ENCODE measurements around the gene KLLN.
"Not testable (repeated sequence)": the region's sequence is repeated elsewhere in the genome, so short reads cannot be mapped to it uniquely, and the experiment has no call there.

The KLLN gene

DNA sequence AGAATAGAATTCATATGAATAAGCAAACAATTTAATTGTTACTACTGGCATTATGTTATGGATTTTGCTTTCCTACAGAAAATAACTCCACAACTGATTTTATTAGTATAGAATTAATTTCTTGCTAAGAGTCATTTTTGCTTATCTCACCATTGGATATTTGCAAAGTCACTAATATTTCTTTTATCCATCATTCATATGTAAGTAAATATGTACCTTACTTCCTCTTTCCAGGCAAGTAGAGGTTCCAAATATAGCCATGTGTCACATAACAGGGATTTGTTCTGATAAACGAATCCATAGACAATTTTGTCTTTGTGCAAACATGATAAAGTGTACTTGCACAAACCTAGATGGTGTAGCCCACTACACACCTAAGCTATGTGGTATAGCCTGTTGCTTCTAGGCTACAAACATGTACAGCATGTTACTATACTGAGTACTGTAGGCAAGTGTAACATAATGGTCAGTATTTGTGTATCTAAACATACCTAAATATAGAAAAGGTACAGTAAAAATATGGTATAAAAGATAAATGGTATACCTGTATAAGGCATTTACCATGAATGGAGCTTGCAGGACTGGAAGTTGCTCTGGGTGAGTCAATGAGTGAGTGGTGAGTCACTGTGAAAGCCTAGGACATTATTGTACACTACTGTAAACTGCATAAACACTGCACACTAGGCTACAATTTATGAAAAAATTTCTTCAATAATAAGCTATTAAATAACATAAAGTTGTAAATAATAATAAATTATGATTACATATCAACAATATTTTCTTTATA, 18.3 kb downstream of the KLLN start:
- DNase-seq (ENCODE audit: extremely low spot score, insufficient read length, low read depth) (no peak), FAIRE-seq (no peak)

DNA sequence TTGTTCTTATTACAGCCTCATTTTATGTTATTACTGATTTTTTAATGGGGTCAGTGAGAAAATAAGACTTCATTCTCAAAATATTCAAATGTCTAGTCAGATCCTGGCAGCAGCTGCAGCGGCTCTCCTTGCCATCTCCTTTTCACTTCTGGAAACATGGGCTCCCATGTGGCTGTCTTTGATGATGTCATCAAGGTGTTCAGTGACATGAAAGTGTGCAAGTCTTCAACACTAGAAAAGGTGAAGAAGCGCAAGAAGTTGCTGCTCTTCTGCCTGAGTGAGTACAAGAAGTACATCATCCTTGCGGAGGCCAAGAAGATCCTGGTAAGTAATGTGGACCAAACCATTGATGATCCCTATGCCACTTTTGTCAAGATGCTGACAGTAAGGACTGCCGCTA, 19.6 kb downstream of the KLLN start:
- DNase-seq (ENCODE audit: extremely low spot score, insufficient read length, low read depth): no peak
- no peak for FAIRE-seq

DNA sequence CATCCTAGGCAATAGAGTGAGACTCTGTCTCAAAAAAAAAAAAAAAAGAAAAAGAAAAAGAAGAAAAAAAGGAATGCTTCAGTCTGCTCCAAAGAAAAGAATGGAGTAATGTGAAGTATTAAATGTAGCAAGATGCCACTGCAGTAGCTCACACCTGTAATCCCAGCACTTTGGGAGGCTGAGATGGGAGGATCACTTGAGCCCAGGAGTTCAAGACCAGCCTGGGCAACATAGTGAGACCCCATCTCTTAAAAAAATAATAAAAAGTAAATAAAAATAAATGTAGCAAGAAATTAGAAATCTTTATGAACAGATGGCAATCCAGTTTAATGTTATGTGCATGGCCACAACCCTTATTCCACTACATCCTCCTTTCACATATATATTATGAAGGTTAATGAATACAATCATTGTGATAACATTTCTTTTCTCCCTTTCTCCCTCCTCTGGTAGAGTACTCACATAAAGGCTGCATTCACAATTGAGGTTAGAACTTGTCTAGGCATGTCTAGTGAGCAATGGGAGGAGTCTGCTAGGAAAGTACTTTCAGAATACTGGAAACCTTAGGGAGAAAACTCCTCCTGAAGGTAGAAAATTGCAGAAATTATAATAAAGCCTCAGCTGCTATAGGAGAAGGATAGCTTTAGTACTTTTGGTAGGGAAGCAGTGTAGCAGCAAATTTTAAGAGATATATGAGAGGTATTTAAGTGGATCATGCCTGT, 20.4 kb downstream of the KLLN start:
- FAIRE-seq (no peak), DNase-seq (ENCODE audit: extremely low spot score, insufficient read length, low read depth) (no peak)

DNA sequence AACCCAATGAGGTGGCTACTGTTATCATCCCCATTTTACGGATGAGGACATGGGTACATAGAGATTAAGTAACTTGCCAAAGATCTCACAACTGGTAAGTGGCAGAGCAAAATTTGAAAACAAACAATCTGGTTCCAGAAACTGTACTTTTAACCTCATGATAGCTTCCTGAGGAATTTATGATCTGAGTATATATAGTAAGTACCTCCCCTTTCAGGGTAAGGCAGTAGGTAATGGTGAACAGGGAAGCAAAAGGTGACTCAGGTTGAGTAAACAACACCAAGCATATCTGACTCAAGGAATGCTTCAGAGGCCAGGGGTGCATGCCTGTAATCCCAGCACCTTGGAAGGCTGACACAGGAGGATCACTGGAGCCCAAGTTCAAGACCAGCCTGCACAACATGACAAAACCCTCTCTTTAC, 21.1 kb downstream of the KLLN start:
- DNase-seq (ENCODE audit: extremely low spot score, insufficient read length, low read depth) (no peak), FAIRE-seq (no peak)

DNA sequence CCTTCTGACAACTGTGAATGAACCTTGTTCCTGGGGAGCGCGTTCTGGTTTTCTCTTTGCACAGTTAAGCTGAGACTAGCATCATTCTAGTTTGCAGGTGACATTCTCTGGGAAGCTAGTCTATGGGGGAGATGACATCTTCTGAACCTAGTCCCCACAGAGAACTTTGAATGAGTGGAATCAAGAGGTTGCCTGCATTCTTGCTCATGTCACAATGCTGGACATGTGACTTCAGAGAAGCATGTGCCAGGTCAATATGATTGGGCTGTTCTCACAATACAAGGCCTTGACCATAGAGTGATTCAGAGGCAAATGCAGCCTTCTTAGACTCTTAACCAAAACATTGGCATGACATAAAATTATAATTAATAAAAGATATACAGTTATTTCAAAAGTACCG, 22.1 kb downstream of the KLLN start:
- no peak for FAIRE-seq
- no peak for DNase-seq (ENCODE audit: extremely low spot score, insufficient read length, low read depth)

DNA sequence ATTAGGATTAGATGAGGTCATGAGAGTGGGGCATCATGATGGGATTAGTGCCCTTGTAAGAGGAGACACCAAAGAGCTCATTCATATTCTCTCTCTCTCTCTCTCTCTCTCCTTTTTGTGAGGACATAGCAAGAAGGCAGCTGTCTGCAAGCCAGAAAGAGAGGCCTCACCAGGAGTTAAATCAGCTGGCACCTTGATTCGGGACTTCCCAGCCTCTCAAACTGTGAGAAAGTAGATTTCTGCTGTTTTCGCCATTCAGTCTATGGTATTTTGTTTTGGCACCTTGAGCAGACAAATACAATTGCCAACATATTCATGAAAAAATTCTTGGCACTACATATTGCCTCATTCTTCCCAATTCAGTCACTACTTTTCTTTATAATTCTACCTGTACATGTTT, 24.7 kb downstream of the KLLN start:
- DNase-seq (ENCODE audit: extremely low spot score, insufficient read length, low read depth) (no peak), FAIRE-seq (peak; percentile 56)

DNA sequence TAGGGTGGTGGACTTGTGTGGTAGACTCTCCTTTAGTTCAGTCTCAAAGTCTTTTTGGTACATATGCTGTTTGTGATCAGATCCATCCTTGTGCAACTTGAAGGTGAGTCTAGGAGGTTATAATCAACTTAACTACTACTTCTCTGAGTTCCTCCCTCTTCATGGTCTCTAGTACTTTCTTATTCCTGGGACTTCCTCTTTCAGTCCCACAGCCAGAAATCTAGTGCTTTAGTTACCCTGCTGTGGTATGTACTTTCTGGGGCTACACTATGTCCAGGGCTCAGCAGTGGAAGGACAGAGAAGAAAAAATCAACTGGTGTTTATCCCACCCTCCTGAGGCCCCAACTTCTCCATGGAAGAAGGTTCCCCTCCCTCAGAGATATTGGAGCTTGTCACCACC, 25.9 kb downstream of the KLLN start:
- FAIRE-seq (peak; percentile 73), DNase-seq (ENCODE audit: extremely low spot score, insufficient read length, low read depth) (no peak)

DNA sequence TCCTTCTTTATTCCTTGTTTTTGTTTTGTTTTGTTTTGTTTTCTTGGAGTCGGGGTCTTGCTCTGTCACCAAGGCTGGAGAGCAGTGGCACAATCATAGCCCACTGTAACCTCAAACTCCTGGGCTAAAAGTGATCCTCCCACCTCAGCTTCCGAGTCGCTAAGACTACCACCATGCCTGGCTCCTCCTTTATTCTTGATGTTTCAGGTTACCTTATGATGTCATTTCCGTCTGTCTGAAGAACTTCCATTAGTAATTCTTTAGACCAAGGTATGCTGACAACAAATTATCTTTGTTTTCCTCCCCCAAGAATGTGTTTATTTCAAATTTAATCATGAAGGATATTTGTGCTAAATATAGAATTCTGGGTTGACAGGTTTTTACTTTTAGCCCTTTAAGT, 27.2 kb downstream of the KLLN start:
- FAIRE-seq (no peak), DNase-seq (ENCODE audit: extremely low spot score, insufficient read length, low read depth) (no peak)

DNA sequence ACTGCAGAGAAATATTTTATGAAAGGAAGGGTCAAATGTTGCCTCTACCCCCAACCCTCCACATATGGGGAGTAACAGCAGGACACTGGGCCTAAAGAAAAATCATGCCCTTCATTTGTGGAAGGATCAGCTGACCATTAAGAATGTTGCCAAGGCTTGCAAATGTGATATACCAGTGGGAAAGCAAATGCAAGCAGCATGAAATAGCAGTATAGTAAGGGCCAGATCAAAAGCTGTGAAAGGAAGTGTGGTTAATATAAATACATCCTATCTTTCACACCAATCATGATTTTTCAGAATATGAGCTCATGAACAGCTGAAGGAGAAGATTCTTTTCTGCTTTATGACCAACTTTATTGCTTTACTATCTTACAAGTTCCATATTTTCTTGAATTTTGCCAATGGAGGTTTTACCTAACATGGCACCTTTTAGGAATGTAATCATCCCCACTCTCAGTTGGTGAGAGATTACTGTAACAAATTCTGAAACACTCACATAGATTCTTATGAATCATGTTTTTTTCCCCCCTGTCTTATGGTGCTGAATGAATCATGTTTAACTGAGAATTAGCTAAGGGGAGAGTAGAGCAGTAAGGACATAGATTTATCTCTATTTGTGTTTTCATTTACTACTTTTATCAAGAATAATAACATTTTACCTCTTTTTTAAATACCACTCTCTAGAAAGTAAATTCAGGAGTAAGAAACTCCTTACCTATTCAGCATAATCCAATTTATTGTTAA, 33.2 kb downstream of the KLLN start:
- DNase-seq (ENCODE audit: extremely low spot score, insufficient read length, low read depth) (no peak), FAIRE-seq (no peak)

DNA sequence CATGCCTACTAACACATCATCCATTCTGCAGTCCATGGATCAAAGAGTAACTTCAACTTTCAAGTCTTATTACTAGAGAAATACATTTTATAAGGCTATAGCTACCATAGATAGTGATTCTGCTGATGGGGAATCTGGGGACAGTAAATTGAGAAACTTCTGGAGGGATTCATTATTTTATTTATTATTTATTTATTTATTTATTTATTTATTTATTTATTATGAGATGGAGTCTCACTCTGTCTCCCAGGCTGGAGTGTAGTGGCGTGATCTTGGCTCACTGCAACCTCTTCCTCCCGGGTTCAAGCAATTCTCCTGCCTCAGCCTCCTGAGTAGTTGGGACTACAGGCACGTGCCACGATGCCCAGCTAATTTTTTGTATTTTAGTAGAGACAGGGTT, 34.3 kb downstream of the KLLN start:
- not testable (repeated sequence) for DNase-seq (ENCODE audit: extremely low spot score, insufficient read length, low read depth); FAIRE-seq

DNA sequence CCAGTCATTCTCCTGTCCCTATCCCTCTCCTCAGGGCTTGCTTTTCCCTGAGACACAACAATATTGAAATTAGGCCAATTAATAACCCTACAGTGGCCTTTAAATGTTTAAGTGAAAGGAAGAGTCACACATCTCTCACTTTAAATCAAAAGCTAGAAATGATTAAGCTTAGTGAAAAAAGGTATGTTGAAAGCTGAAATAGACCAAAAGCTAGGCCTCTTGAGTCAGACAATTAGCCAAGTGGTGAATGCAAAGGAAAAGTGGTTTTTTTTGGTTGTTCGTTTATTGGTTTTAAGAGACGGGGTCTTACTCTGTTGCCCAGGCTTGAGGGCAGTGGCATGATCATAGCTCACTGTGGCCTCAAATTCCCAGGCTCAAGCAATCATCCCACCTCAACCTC, 35.7 kb downstream of the KLLN start:
- FAIRE-seq (peak; percentile 48), DNase-seq (ENCODE audit: extremely low spot score, insufficient read length, low read depth) (no peak)

DNA sequence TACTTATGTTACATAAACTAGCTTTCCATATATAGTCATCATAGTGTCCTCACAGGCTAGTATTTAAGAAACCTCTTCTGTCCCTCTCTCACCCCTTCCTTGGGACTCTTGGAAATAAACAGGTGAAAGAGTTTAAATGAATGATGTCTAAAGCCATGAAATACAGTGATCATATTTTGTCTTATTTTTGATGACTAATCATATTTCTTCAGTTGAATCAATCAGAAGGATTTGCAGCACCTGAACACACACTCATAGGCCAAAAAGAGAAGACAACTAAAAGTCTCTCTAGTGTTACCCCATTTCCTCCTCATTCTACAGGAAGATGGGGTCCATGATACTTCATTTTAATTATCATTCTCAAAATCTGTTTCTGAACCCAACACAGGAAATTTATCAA, 36.7 kb downstream of the KLLN start:
- FAIRE-seq (no peak), DNase-seq (ENCODE audit: extremely low spot score, insufficient read length, low read depth) (no peak)

DNA sequence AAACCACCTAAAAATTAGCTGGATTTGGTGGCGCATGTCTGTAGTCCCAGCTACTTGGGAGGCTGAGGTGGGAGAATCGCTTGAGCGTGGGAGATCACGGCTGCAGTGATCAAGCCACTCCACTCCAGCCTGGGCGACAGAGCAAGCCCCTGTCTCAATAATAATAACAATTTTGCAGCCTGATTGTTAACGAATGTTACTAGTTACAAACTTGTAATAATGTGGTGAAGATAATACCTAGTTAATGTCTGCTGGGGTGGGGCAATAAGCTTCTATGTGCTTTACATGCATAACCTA, 44.1 kb downstream of the KLLN start:
- FAIRE-seq (peak; percentile 53), DNase-seq (ENCODE audit: extremely low spot score, insufficient read length, low read depth) (no peak)

DNA sequence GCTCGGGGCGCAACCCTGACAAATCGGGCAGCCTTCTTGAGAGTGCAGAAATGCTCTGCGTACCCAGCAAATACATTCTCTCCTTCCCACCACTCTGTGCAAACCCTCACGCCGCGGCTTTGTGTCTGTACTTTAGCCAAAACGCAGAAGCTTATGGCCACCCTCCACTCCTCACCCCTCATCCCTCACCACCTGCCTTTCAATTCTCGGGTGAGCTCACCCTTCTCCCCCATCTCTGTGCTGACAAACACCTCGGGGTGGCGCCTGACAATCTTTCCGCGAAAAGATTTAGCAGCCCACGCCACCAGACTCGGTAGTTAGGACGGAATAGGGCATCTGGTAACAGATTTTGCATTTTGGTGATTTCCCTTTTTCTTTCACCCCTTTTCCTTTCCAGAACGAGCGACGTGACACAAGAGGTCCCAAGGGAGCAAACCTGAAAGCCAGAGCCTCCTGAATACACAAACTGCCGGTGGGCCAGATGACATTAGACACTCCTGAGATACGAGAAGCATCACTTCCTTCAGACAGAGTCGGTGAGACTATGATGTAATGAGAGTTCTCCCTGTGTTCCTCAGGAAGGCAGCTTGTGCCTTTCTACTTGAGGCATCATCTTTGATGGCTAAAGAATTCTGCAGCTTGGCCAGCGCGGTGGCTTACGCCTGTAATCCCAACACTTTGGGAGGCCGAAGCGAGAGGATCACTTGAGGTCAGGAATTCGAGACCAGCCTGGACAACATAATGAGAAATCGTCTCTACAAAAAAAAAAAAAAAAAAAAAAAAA, 44.6 kb downstream of the KLLN start:
- FAIRE-seq (no peak), DNase-seq (ENCODE audit: extremely low spot score, insufficient read length, low read depth) (no peak)

DNA sequence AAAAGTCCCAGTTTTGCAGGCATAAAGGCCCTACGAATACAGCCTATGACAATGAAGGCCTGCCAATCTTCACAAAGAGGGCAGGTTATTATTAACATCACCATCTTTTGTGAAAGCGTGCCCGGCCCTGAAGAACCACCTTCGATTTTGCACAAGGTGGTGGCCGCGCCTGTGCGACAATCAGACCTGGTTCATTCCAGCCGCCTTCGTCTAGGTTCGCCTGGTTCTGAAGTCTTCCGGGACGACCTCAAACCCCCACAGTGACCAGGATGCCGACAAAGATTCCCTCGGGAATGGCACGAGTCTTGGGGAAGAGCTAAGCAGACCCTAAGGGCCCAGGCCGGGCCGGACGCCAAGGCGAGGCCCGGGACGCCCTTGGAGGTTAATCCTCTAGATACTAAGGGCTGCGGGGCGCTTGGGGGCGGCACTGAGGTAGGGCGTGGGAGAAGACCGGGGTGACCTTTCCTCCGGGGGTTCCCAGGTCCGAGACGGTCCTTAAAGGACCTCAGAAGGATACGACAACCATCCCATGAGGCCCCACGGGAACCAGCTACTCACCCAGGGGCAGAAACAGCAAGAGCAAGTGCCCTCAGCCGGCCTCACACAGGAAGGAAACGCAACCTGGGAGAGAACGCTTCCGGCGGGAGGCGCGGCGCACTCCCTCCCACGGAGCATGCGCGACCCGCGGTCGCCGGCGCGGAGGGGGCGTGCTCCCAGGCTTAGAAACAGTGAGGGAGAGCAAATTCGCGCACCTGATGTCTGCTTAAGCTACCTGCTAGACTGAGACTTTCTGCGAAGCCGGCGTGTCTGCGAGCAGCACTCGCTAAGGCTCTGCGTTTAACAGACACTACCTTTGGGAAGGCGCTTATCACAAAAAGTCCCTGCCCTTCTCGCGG, 45.5 kb downstream of the KLLN start, which contains the start of gene ATAD1:
Gene ATAD1 (minus strand): TSS at position 618 of the 896 bp plus-strand sequence. CDS start 3,627 bp downstream, outside the sequence.
- DNase-seq (ENCODE audit: extremely low spot score, insufficient read length, low read depth) (peak; percentile 75), FAIRE-seq (peak; percentile 99)

DNA sequence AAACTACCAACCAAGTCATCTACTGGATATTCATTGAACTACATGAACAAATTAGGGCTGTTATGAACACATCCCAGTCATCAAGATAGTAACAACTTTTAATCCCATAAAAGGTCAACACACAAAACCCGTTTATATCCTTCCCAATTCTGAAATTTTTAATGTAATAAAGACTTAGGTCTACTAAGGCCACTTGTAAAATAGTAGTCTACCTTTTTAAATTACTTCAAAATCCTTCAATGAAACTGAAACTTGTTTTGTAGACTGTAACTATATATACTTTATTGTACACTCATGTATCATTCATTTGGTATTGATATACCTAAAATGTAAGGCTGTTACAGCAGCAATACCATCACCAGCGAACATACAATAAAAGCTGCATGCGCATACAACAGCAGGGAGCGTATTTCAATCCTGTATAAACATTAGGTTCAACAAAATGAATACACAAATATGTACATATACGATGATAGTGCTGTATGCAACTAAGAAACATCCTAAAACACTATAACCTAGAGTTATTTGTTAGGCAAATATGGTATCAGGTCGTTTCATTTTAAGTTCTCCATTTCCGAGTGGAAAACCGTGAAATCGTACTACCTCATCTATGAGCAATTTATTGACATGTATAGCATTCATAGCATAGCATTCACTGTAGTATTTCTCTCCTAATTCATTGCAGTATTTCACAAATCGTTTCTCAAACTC, 46.3 kb downstream of the KLLN start:
- no peak for FAIRE-seq
- DNase-seq (ENCODE audit: extremely low spot score, insufficient read length, low read depth): no peak

DNA sequence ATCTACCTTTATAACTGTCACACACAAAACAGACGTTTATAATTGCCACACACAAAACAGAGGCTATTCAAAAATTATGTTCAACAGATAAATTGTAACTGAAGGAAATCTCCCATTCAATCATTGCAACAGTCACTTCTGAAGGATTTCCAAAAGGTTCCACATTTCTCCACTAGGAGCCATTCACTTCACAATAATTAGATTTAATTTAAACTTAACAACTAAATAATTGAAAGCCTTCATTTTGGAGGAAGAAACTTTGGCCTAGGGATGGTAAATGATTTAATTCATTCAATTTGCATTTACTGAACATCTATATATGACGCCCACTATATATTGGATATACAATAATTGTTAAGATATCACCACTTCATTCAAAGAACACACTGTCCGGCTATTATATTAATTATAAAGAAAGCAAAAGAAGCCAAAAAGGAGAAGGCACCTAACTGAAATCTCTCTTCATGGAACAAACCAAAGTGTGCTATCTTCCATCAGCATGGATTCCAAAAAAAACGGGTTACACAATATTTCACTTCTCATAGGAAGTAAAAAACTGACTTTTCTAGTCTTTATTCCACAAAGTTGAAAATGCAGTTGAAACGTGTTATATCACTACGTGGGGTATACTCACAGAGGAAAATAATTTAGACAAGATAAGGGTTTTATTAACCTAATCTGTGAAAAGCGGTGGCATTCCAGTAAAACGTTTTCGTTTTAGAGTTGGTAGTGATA, 47.0 kb downstream of the KLLN start:
- peak; percentile 66 for FAIRE-seq
- DNase-seq (ENCODE audit: extremely low spot score, insufficient read length, low read depth): no peak
